Endothelial cell of umbilical vein (primary cell): Measurements from ENCODE around the gene TIPRL.

ENCODE experiments used
- CTCF ChIP-seq, 2 donors: IDR thresholded peaks; 1 replicate in 1 of 2; 2 replicates in 1 of 2; pipeline ENCODE4 v1.5.1; 2011; ENCODE audit warnings: low read length in 2 of 2, mild to moderate bottlenecking in 2 of 2, moderate library complexity in 2 of 2, control low read depth in 1 of 2, inconsistent platforms in 1 of 2, low read depth in 1 of 2; ENCODE audit not compliant: insufficient read depth in 1 of 2; ENCODE audit errors: extremely low read depth in 1 of 2
- EZH2 ChIP-seq: IDR thresholded peaks from 2 replicates; pipeline ENCODE4 v1.6.1; 2012; ENCODE audit warnings: borderline replicate concordance, low read depth, mild to moderate bottlenecking, moderate library complexity, low read length, inconsistent platforms; ENCODE audit not compliant: severe bottlenecking
- FOS ChIP-seq: IDR thresholded peaks from 2 replicates; pipeline ENCODE4 v1.6.1; 2011; ENCODE audit warnings: mild to moderate bottlenecking, low read length, moderate library complexity, borderline replicate concordance; ENCODE audit not compliant: insufficient read depth
- JUN ChIP-seq: IDR thresholded peaks from 2 replicates; pipeline ENCODE4 v1.6.1; 2011; ENCODE audit warnings: borderline replicate concordance, low read depth; ENCODE audit not compliant: insufficient read length, insufficient read depth
- MAX ChIP-seq: IDR thresholded peaks from 2 replicates; pipeline ENCODE4 v1.6.1; 2011; ENCODE audit not compliant: insufficient read depth, insufficient read length
- MYC ChIP-seq: IDR thresholded peaks from one replicate; pipeline ENCODE4 v1.6.1; 2011; ENCODE audit warnings: mild to moderate bottlenecking, low read depth, low read length
- POLR2A ChIP-seq: IDR thresholded peaks from 2 replicates; pipeline ENCODE4 v1.6.1; 2012; ENCODE audit warnings: low read depth, mild to moderate bottlenecking, control low read depth, low read length
- POLR2AphosphoS5 ChIP-seq: IDR thresholded peaks from 2 replicates; pipeline ENCODE4 v1.6.1; 2012; ENCODE audit warnings: low read depth, mild to moderate bottlenecking, control low read depth, low read length, moderate library complexity; ENCODE audit not compliant: insufficient read depth

GRCh38 chr1:168150283-168150682, 28.5 kb upstream of the TIPRL start:
- TF ChIP-seq POLR2A = no peak
- no peak for TF ChIP-seq JUN
- TF ChIP-seq CTCF (IDR thresholded peaks at IDR 0.05; ENCODE audit: extremely low read depth in 1 of 2, insufficient read depth in 1 of 2, low read depth in 1 of 2, low read length in 2 of 2) = no peak
- TF ChIP-seq EZH2 = no peak
- no peak for TF ChIP-seq FOS
- no peak for TF ChIP-seq MYC
- no peak for TF ChIP-seq POLR2AphosphoS5
- no peak for TF ChIP-seq MAX
